Bronchial epithelial cell (primary cell): ENCODE results near the gene SEC24A. TPM values are rescaled to one million over a fixed set of nuclear protein-coding genes. Genes with fewer than 3 reads are reported as not detected.
A peak's percentile ranks its signal among the peaks of the same experiment; 100 is the strongest.
"Not testable (repeated sequence)": the region's sequence is repeated elsewhere in the genome, so short reads cannot be mapped to it uniquely, and the experiment has no call there.

ENCODE experiments used
- DNase-seq: peaks from one replicate; pipeline ENCODE4 v3.0.0-alpha.2; 2010; ENCODE audit warnings: low read depth
- FAIRE-seq: peaks from 2 replicates; lab custom pipeline; 2011; peaks lifted over from hg19 to GRCh38; lab: Jason Lieb, UNC
- H3K27me3 ChIP-seq: 2 replicates; pipeline ENCODE4 v1.5.1; 2011; ENCODE audit warnings: low read length; ENCODE audit not compliant: control insufficient read depth, insufficient read depth
- H3K36me3 ChIP-seq: 2 replicates; pipeline ENCODE4 v1.5.1; 2011; ENCODE audit warnings: low read length; ENCODE audit not compliant: control insufficient read depth, insufficient read depth
- H3K4me3 ChIP-seq: 2 replicates; pipeline ENCODE4 v1.5.1; 2011; ENCODE audit warnings: mild to moderate bottlenecking, low read depth, low read length, control low read depth
- CTCF ChIP-seq: IDR thresholded peaks from 2 replicates; pipeline ENCODE4 v1.5.1; 2011; ENCODE audit warnings: mild to moderate bottlenecking, moderate library complexity, low read length, control low read depth, inconsistent platforms; ENCODE audit not compliant: insufficient read depth, severe bottlenecking
- total RNA-seq: library from RNA; depleted of rRNA; stranded (reverse); fragments of >200 nt; gene quantifications from 2 replicates; pipeline ENCODE4 v1.2.1, GENCODE V29; 2014

SEC24A gene
- total RNA-seq, 1 donor from 2014 or later = 10.8 TPM

GRCh38 chr5:134620634-134621033, 28.0 kb upstream of the SEC24A start:
- peaks cover 5% of the 10 kb centered on the region for H3K36me3 ChIP-seq
- peak; percentile 8 for DNase-seq

DNA sequence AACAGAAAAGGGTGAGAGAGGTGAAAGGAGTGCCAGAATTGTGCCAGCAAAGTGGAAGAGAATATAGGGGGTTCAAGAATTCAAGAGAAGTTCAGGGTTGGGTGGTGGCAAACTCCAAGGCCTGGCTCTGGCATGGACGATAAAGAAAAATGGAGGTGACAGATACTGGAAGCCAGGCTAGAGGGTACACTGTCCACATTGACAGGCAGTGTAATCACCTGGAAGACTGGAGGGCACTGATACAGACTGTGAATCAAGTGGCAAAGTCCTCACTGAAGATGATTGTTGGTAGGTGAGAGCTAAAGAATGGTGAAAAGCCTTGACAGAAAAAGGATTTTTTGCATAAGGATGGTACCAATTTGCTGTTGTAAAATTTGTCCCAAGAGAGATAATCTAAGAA, 23.0 kb upstream of the SEC24A start:
- Histone ChIP-seq H3K4me3 (no peak overlapping the region), H3K36me3 (peaks cover 2% of the 10 kb centered on the region), H3K27me3 (no peaks in the 10 kb centered on the region)
- DNase-seq (no peak), FAIRE-seq (no peak)
- TF ChIP-seq CTCF = no peak

More at GRCh38 chr5:134620634-134621033, 28.0 kb upstream of the SEC24A start:
- TF ChIP-seq CTCF = no peak
- FAIRE-seq = no peak
- no peak overlapping the region for H3K4me3 ChIP-seq
- H3K27me3 ChIP-seq = no peaks in the 10 kb centered on the region

DNA sequence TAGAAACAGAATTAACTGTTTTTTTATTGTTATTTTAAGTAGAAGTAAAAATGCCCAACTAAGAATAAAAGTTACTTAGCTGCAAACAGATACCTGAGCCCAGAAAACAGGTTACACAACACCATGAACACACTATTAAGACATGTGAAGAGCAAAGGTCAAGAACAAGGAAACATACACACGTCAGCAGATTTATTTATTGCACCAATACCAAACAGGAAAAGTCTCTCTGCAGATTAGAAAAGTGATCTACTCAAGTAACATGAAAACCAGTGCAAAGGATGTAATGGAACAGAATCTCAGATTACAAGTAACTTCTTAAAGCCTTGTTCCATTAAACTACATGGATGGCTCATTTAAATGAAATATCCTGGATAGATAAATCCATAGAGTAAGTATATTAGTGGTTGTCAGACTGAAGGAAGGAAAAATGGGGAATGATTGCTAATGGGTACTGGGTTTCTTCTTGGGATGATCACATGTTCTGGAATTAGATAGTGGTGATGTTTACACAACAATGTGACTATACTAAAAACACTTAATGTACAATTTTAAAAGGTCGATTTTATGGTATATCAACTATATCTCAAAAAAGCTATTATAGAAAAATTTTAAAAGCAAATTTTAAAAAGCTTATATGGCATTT, 22.1 kb upstream of the SEC24A start:
- FAIRE-seq (no peak), DNase-seq (peak; percentile 84)
- Histone ChIP-seq H3K27me3 (no peaks in the 10 kb centered on the region), H3K36me3 (no peaks in the 10 kb centered on the region), H3K4me3 (no peak overlapping the region)
- no peak for TF ChIP-seq CTCF

DNA sequence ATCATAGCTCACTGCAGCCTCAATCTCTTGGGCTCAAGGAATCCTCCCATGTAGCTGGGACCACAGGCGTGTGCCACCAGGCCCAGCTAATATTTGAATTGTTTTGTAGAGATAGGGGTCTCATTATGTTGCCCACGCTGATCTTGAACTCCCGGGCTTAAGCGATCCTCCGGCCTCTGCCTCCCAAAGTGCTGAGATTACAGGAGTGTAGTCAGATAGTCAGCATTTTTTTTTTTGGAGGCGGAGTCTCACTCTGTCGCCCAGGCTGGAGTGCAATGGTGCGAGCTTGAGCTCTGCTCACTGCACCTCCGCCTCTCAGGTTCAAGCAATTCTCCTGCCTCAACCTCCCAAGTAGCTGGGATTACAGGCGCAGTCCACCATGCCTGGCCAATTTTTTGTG, 14.4 kb upstream of the SEC24A start:
- Histone ChIP-seq H3K4me3 (no peak overlapping the region), H3K27me3 (no peaks in the 10 kb centered on the region), H3K36me3 (no peaks in the 10 kb centered on the region)
- DNase-seq = no peak
- no peak for FAIRE-seq
- no peak for TF ChIP-seq CTCF

- DNase-seq, H3K36me3 ChIP-seq, FAIRE-seq: not testable (repeated sequence)
These were observed 13.2 kb upstream of the SEC24A start for GRCh38 chr5:134635366-134635765.

DNA sequence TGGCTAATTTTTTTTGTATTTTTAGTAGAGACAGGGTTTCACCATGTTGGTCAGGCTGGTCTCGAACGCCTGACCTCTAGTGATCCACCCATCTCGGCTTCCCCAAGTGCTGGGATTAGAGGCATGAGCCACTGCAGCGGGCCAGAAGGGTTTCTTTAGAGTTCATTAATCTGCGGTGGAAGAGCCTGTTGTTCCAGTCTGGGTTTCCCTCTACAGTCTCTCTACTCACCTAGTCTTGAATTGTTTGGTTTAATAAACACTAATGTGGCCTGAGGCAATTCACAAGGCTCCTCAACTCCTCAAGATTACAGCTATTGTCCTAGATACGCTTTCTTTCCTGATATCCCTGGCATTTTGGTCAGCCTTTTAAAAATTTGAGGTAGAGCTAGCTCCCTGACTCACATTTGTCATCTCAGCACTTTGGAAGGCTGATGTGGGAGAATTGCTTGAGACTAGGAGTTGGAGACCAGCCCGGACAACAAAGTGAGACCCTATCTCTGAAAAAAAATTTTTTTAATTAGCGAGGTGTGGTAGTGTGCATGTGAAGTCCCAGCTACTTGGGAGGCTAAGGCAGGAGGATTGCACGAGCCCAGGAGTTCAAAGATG, 11.4 kb upstream of the SEC24A start:
- Histone ChIP-seq H3K4me3 (no peak overlapping the region), H3K36me3 (no peaks in the 10 kb centered on the region), H3K27me3 (no peaks in the 10 kb centered on the region)
- TF ChIP-seq CTCF = no peak
- no peak for FAIRE-seq
- peak; percentile 83 for DNase-seq

More at GRCh38 chr5:134635366-134635765, 13.2 kb upstream of the SEC24A start:
- not testable (repeated sequence) for H3K4me3 ChIP-seq, H3K27me3 ChIP-seq
